HCT116 (cell line): ENCODE data around the gene ZNF568. TPM values are rescaled to one million over a fixed set of nuclear protein-coding genes. Genes with fewer than 3 reads are reported as not detected.

Experiments
- ATAC-seq: fragments of 200-7000 bp; cut with Tn5 transposase; 2 replicates; pipeline ENCODE4 v1.9.1; 2020; ENCODE audit warnings: mild to moderate bottlenecking, moderate library complexity
- BruUV-seq: library from RNA; stranded (reverse); fragments of 400-500 nt; replicated peaks from 2 replicates; lab custom pipeline; 2021; lab: Mats Ljungman, UMichigan
- CTCF ChIA-PET: fragments of 300-600 bp; sonication (Branson Sonifier 250); formaldehyde crosslinking; loops from one replicate; lab custom pipeline; 2021; ENCODE audit warnings: antibody characterized with exemption; lab: Charles Lee
- POLR2A ChIA-PET: fragments of 300-600, 350-600 bp; sonication (Branson Sonifier 250); formaldehyde crosslinking; loops from one replicate; lab custom pipeline; 2021; ENCODE audit warnings: antibody characterized with exemption; lab: Charles Lee
- RAD21 ChIA-PET, 2 experiments: fragments of 300-600 bp; sonication (Branson Sonifier 250); formaldehyde crosslinking; loops; one replicate each; lab custom pipeline; 2023; ENCODE audit warnings: low total read pairs in 2 of 2; ENCODE audit not compliant: uncharacterized antibody in 2 of 2, unreplicated experiment in 2 of 2, low non-redundant PET in 1 of 2; lab: Charles Lee
- DNase-seq: peaks from one replicate; pipeline ENCODE4 v3.0.0-alpha.2; 2010; ENCODE audit warnings: low read depth, low spot score
- H2AFZ ChIP-seq: fragments of 200-600 bp; shearing (Covaris generic), sonication (generic); 2 replicates; pipeline ENCODE4 v1.6.1; 2017; ENCODE audit warnings: low read depth, mixed run types, mixed read lengths, antibody characterized with exemption, low read length; ENCODE audit not compliant: poor library complexity, severe bottlenecking
- H3K27ac ChIP-seq: 2 replicates; pipeline ENCODE4 v1.5.1; 2012; ENCODE audit warnings: low read depth, low read length
- H3K27me3 ChIP-seq: fragments of 200-600 bp; sonication (generic); 2 replicates; pipeline ENCODE4 v1.6.1; 2016; ENCODE audit warnings: mixed run types, low read length, mixed read lengths; ENCODE audit not compliant: insufficient read depth
- H3K36me3 ChIP-seq, 2 experiments: fragments of 200-500 bp in 1 of 2; fragments of 200-600 bp in 1 of 2; sonication (Bioruptor generic) in 1 of 2; sonication (generic) in 1 of 2; 2 replicates each; pipeline versions ENCODE4 v1.5.1 to v1.6.1; 2014 to 2016; ENCODE audit warnings: low read length in 2 of 2, inconsistent platforms in 1 of 2, mixed read lengths in 1 of 2, mixed run types in 1 of 2; ENCODE audit not compliant: insufficient read depth in 2 of 2, control insufficient read depth in 1 of 2
- H3K4me1 ChIP-seq, 2 experiments: fragments of 200-600 bp in 1 of 2; sonication (generic) in 1 of 2; 2 replicates each; pipeline versions ENCODE4 v1.5.1 to v1.6.1; 2012 to 2017; ENCODE audit warnings: low read length in 2 of 2, inconsistent platforms in 1 of 2, mild to moderate bottlenecking in 1 of 2, mixed read lengths in 1 of 2, mixed run types in 1 of 2, moderate library complexity in 1 of 2; ENCODE audit not compliant: insufficient read depth in 2 of 2, control insufficient read depth in 1 of 2
- H3K4me2 ChIP-seq: fragments of 200-600 bp; sonication (generic); 2 replicates; pipeline ENCODE4 v1.6.1; 2017; ENCODE audit warnings: mixed run types, low read length, mixed read lengths
- H3K4me3 ChIP-seq, 2 experiments: fragments of 200-600 bp in 1 of 2; sonication (generic) in 1 of 2; replicated peaks in 1 of 2; 2 replicates each; pipeline ENCODE4 v1.5.1; 2011 to 2016; ENCODE audit warnings: low read length in 2 of 2, control low read depth in 1 of 2, low read depth in 1 of 2, mild to moderate bottlenecking in 1 of 2, mixed read lengths in 1 of 2, mixed run types in 1 of 2
- H3K79me2 ChIP-seq: fragments of 200-600 bp; sonication (generic); 2 replicates; pipeline ENCODE4 v1.6.1; 2017; ENCODE audit warnings: mild to moderate bottlenecking, mixed run types, low read length, moderate library complexity, mixed read lengths; ENCODE audit not compliant: insufficient read depth
- H3K9ac ChIP-seq: fragments of 200-600 bp; sonication (generic); 2 replicates; pipeline ENCODE4 v1.6.1; 2016; ENCODE audit warnings: low read length, mixed read lengths
- H3K9me2 ChIP-seq: fragments of 200-600 bp; sonication (generic), shearing (Covaris generic); 2 replicates; pipeline ENCODE4 v1.6.1; 2017; ENCODE audit warnings: mixed run types, mild to moderate bottlenecking, moderate library complexity; ENCODE audit not compliant: insufficient read depth
- H3K9me3 ChIP-seq, 2 experiments: fragments of 200-500 bp in 1 of 2; fragments of 200-600 bp in 1 of 2; sonication (Bioruptor generic) in 1 of 2; sonication (generic) in 1 of 2; 2 replicates each; pipeline ENCODE4 v1.6.1; 2014 to 2017; ENCODE audit warnings: low read length in 2 of 2, mixed read lengths in 2 of 2, inconsistent platforms in 1 of 2, low read depth in 1 of 2, mild to moderate bottlenecking in 1 of 2, mixed run types in 1 of 2, moderate library complexity in 1 of 2; ENCODE audit not compliant: control insufficient read depth in 1 of 2, insufficient read depth in 1 of 2
- H4K20me1 ChIP-seq: fragments of 200-600 bp; sonication (generic), shearing (Covaris generic); 2 replicates; pipeline ENCODE4 v1.6.1; 2017; ENCODE audit warnings: mixed run types, mild to moderate bottlenecking, moderate library complexity; ENCODE audit not compliant: insufficient read depth
- CBX3 ChIP-seq: IDR thresholded peaks from 2 replicates; pipeline ENCODE4 v1.6.1; 2012; ENCODE audit warnings: low read depth
- CEBPB ChIP-seq: IDR thresholded peaks from 2 replicates; pipeline ENCODE4 v1.6.1; 2012; ENCODE audit warnings: low read depth
- EGR1 ChIP-seq: IDR thresholded peaks from 2 replicates; pipeline ENCODE4 v1.6.1; 2012; ENCODE audit warnings: low read depth
- ELF1 ChIP-seq: IDR thresholded peaks from 2 replicates; pipeline ENCODE4 v1.6.1; 2012; ENCODE audit warnings: low read depth, borderline replicate concordance
- EZH2 ChIP-seq: fragments of 200-600 bp; sonication (generic); IDR thresholded peaks from 2 replicates; pipeline ENCODE4 v1.6.1; 2017; ENCODE audit warnings: antibody characterized with exemption, mixed run types
- EZH2phosphoT487 ChIP-seq: fragments of 200-600 bp; IDR thresholded peaks from 2 replicates; pipeline ENCODE4 v1.6.1; 2018; ENCODE audit warnings: antibody characterized with exemption, borderline replicate concordance
- FOSL1 ChIP-seq: IDR thresholded peaks from 2 replicates; pipeline ENCODE4 v1.6.1; 2012; ENCODE audit warnings: low read depth
- POLR2A ChIP-seq: IDR thresholded peaks from 2 replicates; pipeline ENCODE4 v1.7.0; 2011; ENCODE audit warnings: borderline replicate concordance; ENCODE audit not compliant: insufficient read depth, insufficient read length; ENCODE audit errors: extremely low read depth
- POLR2AphosphoS5 ChIP-seq: IDR thresholded peaks from 2 replicates; pipeline ENCODE4 v1.6.1; 2011; ENCODE audit warnings: mild to moderate bottlenecking, low read depth, low read length, moderate library complexity
- RAD21 ChIP-seq: IDR thresholded peaks from 2 replicates; pipeline ENCODE4 v1.6.1; 2012; ENCODE audit warnings: low read depth, mild to moderate bottlenecking
- REST ChIP-seq: IDR thresholded peaks from 2 replicates; pipeline ENCODE4 v1.6.1; 2012; ENCODE audit warnings: low read depth
- SIN3A ChIP-seq: IDR thresholded peaks from 2 replicates; pipeline ENCODE4 v1.6.1; 2012; ENCODE audit warnings: low read depth
- SRF ChIP-seq: IDR thresholded peaks from 2 replicates; pipeline ENCODE4 v1.6.1; 2012; ENCODE audit warnings: low read depth
- TCF7L2 ChIP-seq: IDR thresholded peaks from 2 replicates; pipeline ENCODE4 v1.7.0; 2011; ENCODE audit warnings: borderline replicate concordance, inconsistent platforms; ENCODE audit not compliant: insufficient read depth, insufficient read length; ENCODE audit errors: extremely low read depth
- YY1 ChIP-seq: IDR thresholded peaks from 2 replicates; pipeline ENCODE4 v1.6.1; 2011; ENCODE audit warnings: low read length, low read depth, moderate library complexity, mild to moderate bottlenecking; ENCODE audit not compliant: insufficient replicate concordance; ENCODE audit errors: extremely low read depth
- ZBTB33 ChIP-seq: IDR thresholded peaks from 2 replicates; pipeline ENCODE4 v1.6.1; 2011; ENCODE audit warnings: mild to moderate bottlenecking, low read length, moderate library complexity; ENCODE audit not compliant: insufficient replicate concordance; ENCODE audit errors: extremely low read depth
- ZFX ChIP-seq: fragments of 450-650 bp; IDR thresholded peaks from 2 replicates; pipeline ENCODE4 v1.6.1; 2017
- ZNF274 ChIP-seq: fragments of 200-500 bp; sonication (Bioruptor generic); IDR thresholded peaks from 2 replicates; pipeline ENCODE4 v1.6.1; 2014; ENCODE audit warnings: mild to moderate bottlenecking, low read depth, low read length, inconsistent platforms
- intact Hi-C: fragments of 100-400 bp; cut with micrococcal nuclease; formaldehyde crosslinking; loops from 2 replicates; pipeline ENCODE4 v1.10.0; 2022
- total RNA-seq: library from RNA; stranded (reverse); gene quantifications from one replicate; pipeline ENCODE4 v1.2.1, GENCODE V29; 2021; ENCODE audit not compliant: unreplicated experiment

Gene ZNF568
- total RNA-seq, 1 experiment from 2014 or later = not detected

- H3K27me3 ChIP-seq = no peaks in the 10 kb centered on the region
- intact Hi-C loops = no loop called here
- H3K79me2 ChIP-seq = no peaks in the 10 kb centered on the region
- peaks cover 8 to 9% of the 10 kb centered on the region in 2 experiments; a peak in 2 of 4 replicates for H3K9me3 ChIP-seq
- BruUV-seq = no TSS peak
- H2AFZ ChIP-seq = no peak overlapping the region
- ChIA-PET RAD21 (no interaction called here), CTCF (no interaction called here), POLR2A (no interaction called here)
- ATAC-seq (no peak), DNase-seq (no peak)
- H3K9ac ChIP-seq = no peak overlapping the region
- H4K20me1 ChIP-seq = no peaks in the 10 kb centered on the region
- no peak overlapping the region for H3K4me2 ChIP-seq
- H3K27ac ChIP-seq = no peak overlapping the region
- H3K4me3 ChIP-seq = no peak overlapping the region
- no peaks in the 10 kb centered on the region for H3K36me3 ChIP-seq
- no peak for TF ChIP-seq REST
- TF ChIP-seq ZNF274 = no peak
- no peak for TF ChIP-seq CBX3
- TF ChIP-seq FOSL1 = no peak
- TF ChIP-seq EZH2 = no peak
- no peak for TF ChIP-seq EZH2phosphoT487
- TF ChIP-seq YY1 = no peak
- no peak for TF ChIP-seq RAD21
- TF ChIP-seq CEBPB = no peak
- TF ChIP-seq POLR2AphosphoS5 = no peak
- no peak for TF ChIP-seq EGR1
- no peak for TF ChIP-seq SIN3A
- no peak for TF ChIP-seq POLR2A
- no peak for TF ChIP-seq ZBTB33
- TF ChIP-seq TCF7L2 = no peak
- no peak for TF ChIP-seq SRF
- no peak for TF ChIP-seq ZFX
- no peak for TF ChIP-seq ELF1
- no peaks in the 10 kb centered on the region for H3K9me2 ChIP-seq
- H3K4me1 ChIP-seq = no peaks in the 10 kb centered on the region
Measured at GRCh38 chr19:37007587-37008220, 91.6 kb downstream of the ZNF568 start.
